ENCODE measurements around the gene EPDR1. TPM values are rescaled to one million over a fixed set of nuclear protein-coding genes. Genes with fewer than 3 reads are reported as not detected.
A peak's percentile ranks its signal among the peaks of the same experiment; 100 is the strongest.

EPDR1 gene
- total RNA-seq: 26.4 and 44.1 TPM in 2 replicates

DNA sequence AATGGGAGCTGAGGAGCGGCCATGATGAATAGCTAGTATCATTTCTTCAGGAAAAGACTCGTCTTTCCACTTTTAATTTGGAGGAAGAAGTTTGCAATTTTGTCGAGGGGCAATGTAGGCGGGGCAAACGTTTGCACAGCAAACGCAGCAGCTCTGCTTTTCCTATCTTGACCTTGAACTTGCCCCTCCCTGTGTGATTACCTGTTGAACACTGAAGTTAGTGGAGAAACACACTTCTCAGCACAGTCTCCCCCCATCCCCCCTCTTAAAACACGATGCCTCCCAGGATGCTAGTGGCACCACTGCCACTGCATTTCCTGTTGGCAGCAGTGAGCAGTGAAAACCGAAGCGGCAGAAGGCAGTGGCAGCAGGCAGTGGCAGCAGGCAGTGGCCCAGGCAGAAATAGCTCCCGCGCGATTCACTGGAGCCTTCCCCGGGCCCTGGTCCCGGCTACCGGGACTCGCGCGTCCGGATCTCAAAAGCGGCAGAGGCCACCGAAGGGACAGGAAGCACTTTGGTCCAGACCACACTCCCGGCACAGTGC lies at the start of gene EPDR1:
TSS of gene EPDR1 (plus strand) at position 336 of the 544 bp plus-strand sequence. CDS start 300 bp downstream, outside the sequence.
- DNase-seq (ENCODE audit: low read depth): no peak
- H3K27me3 ChIP-seq (ENCODE audit: control insufficient read depth, insufficient read depth, low read length): peaks cover 7% of the 10 kb centered on the region
- no peaks in the 10 kb centered on the region for H3K36me3 ChIP-seq (ENCODE audit: control insufficient read depth, insufficient read depth, low read length)
- TF ChIP-seq, protein P1, sequence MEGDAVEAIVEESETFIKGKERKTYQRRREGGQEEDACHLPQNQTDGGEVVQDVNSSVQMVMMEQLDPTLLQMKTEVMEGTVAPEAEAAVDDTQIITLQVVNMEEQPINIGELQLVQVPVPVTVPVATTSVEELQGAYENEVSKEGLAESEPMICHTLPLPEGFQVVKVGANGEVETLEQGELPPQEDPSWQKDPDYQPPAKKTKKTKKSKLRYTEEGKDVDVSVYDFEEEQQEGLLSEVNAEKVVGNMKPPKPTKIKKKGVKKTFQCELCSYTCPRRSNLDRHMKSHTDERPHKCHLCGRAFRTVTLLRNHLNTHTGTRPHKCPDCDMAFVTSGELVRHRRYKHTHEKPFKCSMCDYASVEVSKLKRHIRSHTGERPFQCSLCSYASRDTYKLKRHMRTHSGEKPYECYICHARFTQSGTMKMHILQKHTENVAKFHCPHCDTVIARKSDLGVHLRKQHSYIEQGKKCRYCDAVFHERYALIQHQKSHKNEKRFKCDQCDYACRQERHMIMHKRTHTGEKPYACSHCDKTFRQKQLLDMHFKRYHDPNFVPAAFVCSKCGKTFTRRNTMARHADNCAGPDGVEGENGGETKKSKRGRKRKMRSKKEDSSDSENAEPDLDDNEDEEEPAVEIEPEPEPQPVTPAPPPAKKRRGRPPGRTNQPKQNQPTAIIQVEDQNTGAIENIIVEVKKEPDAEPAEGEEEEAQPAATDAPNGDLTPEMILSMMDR (IDR thresholded peaks at IDR 0.05; ENCODE audit: insufficient read depth, low read length, poor library complexity, severe bottlenecking): peak; percentile 32
- peak within 1 kb of the TSS; percentile 82 for H3K4me3 ChIP-seq (ENCODE audit: low read depth, low read length)

DNA sequence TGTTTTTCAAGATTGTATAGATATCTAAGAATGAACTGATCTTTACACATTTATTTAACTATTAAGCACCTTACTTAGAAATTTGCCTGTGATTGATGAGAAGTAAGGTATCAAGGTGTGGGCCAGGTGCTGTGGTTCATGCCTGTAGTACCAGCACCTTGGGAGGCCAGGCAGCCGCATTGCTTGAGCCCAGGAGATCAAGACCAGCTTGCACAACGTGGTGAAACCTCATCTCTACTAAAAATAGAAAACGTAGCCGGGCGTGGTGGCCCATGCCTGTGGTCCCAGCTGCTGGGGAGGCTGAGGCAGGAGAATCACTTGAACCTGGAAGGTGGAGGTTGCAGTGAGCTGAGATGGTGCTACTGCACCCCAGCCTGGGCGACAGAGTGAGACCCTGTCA lies 38.4 kb upstream of the EPDR1 start:
- TF ChIP-seq, protein P1 (IDR thresholded peaks at IDR 0.05; ENCODE audit: insufficient read depth, low read length, poor library complexity, severe bottlenecking): no peak
- H3K4me3 ChIP-seq (ENCODE audit: low read depth, low read length): no peak overlapping the region
- H3K36me3 ChIP-seq (ENCODE audit: control insufficient read depth, insufficient read depth, low read length): no peaks in the 10 kb centered on the region
- no peak for DNase-seq (ENCODE audit: low read depth)
- no peaks in the 10 kb centered on the region for H3K27me3 ChIP-seq (ENCODE audit: control insufficient read depth, insufficient read depth, low read length)

DNA sequence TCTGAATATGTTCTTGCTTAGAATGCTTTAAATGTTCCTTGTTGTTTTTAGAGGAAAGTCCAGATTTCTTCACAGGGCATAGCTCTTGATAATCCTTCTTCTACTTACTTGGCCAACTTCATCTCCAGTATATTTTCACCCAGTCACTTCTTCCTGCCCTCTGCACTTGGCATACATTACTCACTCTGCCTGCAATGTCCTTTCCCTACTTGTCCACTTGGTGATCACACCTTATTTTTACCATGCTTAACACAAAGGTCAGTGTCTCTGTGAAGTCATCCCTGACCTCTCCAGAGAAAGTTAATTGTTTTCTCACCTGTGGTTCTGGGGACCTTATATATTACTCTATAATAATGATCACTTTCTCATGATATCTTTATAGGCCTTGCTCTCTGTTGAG lies 27.1 kb upstream of the EPDR1 start:
- Histone ChIP-seq H3K4me3 (ENCODE audit: low read depth, low read length) (no peak overlapping the region), H3K27me3 (ENCODE audit: control insufficient read depth, insufficient read depth, low read length) (no peaks in the 10 kb centered on the region), H3K36me3 (ENCODE audit: control insufficient read depth, insufficient read depth, low read length) (no peaks in the 10 kb centered on the region)
- no peak for DNase-seq (ENCODE audit: low read depth)
- TF ChIP-seq, protein P1 (IDR thresholded peaks at IDR 0.05; ENCODE audit: insufficient read depth, low read length, poor library complexity, severe bottlenecking): no peak

DNA sequence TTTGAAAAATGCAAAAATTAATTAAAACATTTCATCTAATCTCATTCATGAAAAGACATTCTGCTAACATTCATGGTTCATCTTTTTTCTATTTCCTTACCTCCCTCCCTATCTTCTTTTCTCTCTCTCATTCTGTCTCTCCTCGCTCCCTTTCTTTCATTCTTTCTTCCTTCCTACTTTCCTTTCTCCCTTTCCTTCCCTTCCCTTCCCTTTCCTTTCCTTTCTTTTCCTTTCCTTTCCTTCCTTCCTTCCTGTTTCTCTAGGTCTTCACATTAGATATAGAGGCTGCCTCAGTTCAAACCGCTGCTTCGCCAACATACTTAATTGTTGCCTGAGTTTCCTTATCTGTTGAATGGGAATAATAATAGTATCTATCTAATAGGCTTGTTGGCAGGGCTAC lies 25.8 kb upstream of the EPDR1 start:
- no peak for DNase-seq (ENCODE audit: low read depth)
- H3K36me3 ChIP-seq (ENCODE audit: control insufficient read depth, insufficient read depth, low read length): no peaks in the 10 kb centered on the region
- H3K27me3 ChIP-seq (ENCODE audit: control insufficient read depth, insufficient read depth, low read length): no peaks in the 10 kb centered on the region
- TF ChIP-seq, protein P1 (IDR thresholded peaks at IDR 0.05; ENCODE audit: insufficient read depth, low read length, poor library complexity, severe bottlenecking): no peak
- no peak overlapping the region for H3K4me3 ChIP-seq (ENCODE audit: low read depth, low read length)

DNA sequence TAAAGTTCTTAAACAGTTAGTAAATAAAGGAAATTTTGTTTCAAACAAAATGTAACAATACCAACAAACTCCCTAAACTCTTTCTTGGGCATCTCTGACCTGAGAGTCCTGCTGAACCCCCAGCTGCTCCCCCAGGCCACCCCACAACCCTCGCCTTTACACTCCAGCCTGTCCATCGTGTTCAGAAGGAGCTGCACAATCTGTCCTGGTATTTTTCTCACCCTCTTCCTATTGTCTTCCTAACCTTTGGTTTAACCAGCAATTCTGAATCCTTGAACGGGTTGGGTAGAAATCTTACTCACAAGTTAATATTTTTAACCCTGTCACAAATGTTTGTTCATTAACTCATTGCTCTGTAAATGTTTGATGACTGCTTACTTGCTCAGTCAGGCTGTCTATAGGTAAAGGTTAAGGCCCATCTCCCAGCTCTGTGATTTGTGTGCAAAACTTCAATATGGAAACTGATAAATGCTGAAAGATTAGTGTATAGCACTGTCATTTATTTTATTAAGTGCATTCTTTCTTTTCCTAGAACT lies 20.7 kb upstream of the EPDR1 start:
- H3K27me3 ChIP-seq (ENCODE audit: control insufficient read depth, insufficient read depth, low read length): no peaks in the 10 kb centered on the region
- DNase-seq (ENCODE audit: low read depth): no peak
- no peaks in the 10 kb centered on the region for H3K36me3 ChIP-seq (ENCODE audit: control insufficient read depth, insufficient read depth, low read length)
- no peak overlapping the region for H3K4me3 ChIP-seq (ENCODE audit: low read depth, low read length)
- TF ChIP-seq, protein P1 (IDR thresholded peaks at IDR 0.05; ENCODE audit: insufficient read depth, low read length, poor library complexity, severe bottlenecking): no peak

Measured in kidney epithelial cell (primary cell).